NB4 (cell line): ENCODE data around the gene PSKH1.
A peak's percentile ranks its signal among the peaks of the same experiment; 100 is the strongest.

Experiments
- DNase-seq: peaks from one replicate; pipeline ENCODE4 v3.0.0; 2010; ENCODE audit warnings: low read depth
- H3K4me3 ChIP-seq: one replicate; pipeline ENCODE4 v1.5.1; 2011; ENCODE audit warnings: mild to moderate bottlenecking, low read depth, low read length, moderate library complexity
- MYC ChIP-seq: IDR thresholded peaks from 2 replicates; pipeline ENCODE4 v1.6.1; 2011; ENCODE audit warnings: low read depth, low read length
- POLR2A ChIP-seq: IDR thresholded peaks from 2 replicates; pipeline ENCODE4 v1.6.1; 2011; ENCODE audit warnings: mild to moderate bottlenecking; ENCODE audit not compliant: insufficient read length; ENCODE audit errors: extremely low read depth
- TF ChIP-seq, protein P1 (sequence below): IDR thresholded peaks from 2 replicates; pipeline ENCODE4 v1.6.1; 2011; ENCODE audit warnings: low read depth, low read length
- TF ChIP-seq, protein P2 (sequence below): IDR thresholded peaks from one replicate; pipeline ENCODE4 v1.5.1; 2012; ENCODE audit warnings: low read depth, low read length

PSKH1 gene

DNA sequence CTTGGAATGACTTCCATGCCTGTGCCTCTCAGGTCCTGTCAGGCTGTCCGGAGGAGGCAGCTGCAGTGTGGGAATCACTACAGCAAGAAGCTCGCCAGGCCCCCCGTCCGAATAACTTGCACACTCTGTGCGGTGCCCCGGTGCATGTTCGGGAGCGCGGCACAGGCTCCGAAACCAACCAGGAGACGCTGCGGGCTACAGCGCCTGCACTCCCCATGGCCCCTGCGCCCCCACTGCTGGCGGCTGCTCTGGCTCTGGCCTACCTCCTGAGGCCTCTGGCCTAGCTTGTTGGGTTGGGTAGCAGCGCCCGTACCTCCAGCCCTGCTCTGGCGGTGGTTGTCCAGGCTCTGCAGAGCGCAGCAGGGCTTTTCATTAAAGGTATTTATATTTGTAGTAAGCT is 7.1 kb upstream of the PSKH1 start:
- no peak for DNase-seq
- H3K4me3 ChIP-seq = no peak overlapping the region
- TF ChIP-seq, protein P1, sequence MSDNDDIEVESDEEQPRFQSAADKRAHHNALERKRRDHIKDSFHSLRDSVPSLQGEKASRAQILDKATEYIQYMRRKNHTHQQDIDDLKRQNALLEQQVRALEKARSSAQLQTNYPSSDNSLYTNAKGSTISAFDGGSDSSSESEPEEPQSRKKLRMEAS = no peak
- TF ChIP-seq, protein P2, sequence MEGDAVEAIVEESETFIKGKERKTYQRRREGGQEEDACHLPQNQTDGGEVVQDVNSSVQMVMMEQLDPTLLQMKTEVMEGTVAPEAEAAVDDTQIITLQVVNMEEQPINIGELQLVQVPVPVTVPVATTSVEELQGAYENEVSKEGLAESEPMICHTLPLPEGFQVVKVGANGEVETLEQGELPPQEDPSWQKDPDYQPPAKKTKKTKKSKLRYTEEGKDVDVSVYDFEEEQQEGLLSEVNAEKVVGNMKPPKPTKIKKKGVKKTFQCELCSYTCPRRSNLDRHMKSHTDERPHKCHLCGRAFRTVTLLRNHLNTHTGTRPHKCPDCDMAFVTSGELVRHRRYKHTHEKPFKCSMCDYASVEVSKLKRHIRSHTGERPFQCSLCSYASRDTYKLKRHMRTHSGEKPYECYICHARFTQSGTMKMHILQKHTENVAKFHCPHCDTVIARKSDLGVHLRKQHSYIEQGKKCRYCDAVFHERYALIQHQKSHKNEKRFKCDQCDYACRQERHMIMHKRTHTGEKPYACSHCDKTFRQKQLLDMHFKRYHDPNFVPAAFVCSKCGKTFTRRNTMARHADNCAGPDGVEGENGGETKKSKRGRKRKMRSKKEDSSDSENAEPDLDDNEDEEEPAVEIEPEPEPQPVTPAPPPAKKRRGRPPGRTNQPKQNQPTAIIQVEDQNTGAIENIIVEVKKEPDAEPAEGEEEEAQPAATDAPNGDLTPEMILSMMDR = no peak
- TF ChIP-seq POLR2A = no peak
- TF ChIP-seq MYC = no peak

GRCh38 chr16:67886387-67886786 is 6.7 kb upstream of the PSKH1 start:
- no peak overlapping the region for H3K4me3 ChIP-seq
- TF ChIP-seq, protein P1 = no peak
- TF ChIP-seq POLR2A (no peak), MYC (no peak)
- TF ChIP-seq, protein P2 = no peak
- no peak for DNase-seq

GRCh38 chr16:67888331-67888730 is 4.7 kb upstream of the PSKH1 start:
- TF ChIP-seq, protein P1 = no peak
- TF ChIP-seq, protein P2 = no peak
- no peak for TF ChIP-seq MYC
- no peak for TF ChIP-seq POLR2A
- DNase-seq = no peak
- no peak overlapping the region for H3K4me3 ChIP-seq

GRCh38 chr16:67892375-67892774 is 679 bp upstream of the PSKH1 start:
- TF ChIP-seq, protein P2 = no peak
- no peak for TF ChIP-seq POLR2A
- H3K4me3 ChIP-seq = peak overlapping the region; percentile 70

DNA sequence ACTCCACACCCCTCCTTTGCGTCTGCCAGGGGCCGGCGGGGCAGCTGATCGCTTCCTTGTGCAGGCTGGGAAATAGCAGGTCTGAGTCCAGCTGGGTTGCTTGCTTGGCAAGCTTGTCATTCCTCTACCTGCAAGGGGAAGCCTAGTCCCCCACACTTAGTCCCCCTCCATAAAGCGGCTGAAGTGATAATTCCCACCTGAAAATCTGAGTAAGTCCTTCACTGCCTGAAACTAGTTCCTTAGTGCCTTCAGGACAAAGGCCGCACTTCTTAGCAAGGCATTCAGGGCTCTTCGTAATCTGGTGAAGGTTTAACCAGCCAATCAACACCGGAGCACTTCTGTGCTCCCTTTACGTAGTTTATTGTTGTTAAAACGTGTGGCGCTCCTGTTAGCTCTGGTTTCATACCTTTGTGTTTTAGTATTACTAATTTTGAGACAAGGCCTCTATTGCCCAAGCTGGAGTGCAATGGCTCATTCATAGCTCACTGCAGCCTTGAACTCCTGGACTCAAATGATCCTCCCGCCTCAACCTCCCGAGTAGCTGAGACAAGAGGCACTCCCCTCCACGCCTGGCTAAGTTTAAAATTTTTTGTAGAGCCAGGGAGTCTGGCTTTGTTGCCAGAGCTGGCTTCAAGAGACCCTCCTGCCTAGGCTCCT is 817 bp downstream of the PSKH1 start:
- peak; percentile 60 for DNase-seq
- H3K4me3 ChIP-seq = peak overlapping the region; percentile 89
- TF ChIP-seq, protein P2 = no peak
- TF ChIP-seq, protein P1 = no peak
- TF ChIP-seq POLR2A = no peak
- TF ChIP-seq MYC = no peak

More at GRCh38 chr16:67892375-67892774, 679 bp upstream of the PSKH1 start:
- DNase-seq = no peak

GRCh38 chr16:67897231-67897630 is 4.2 kb downstream of the PSKH1 start:
- DNase-seq = no peak
- TF ChIP-seq, protein P2 = no peak
- TF ChIP-seq POLR2A = no peak
- TF ChIP-seq, protein P1 = no peak
- TF ChIP-seq MYC = no peak
- H3K4me3 ChIP-seq = no peak overlapping the region
